DND-41 (cell line): Measurements from ENCODE around the gene DGKB.

Source experiments
- EZH2 ChIP-seq: IDR thresholded peaks from 3 replicates; pipeline ENCODE4 v1.6.1; 2012; ENCODE audit warnings: borderline replicate concordance, low read depth, mild to moderate bottlenecking, moderate library complexity, low read length, inconsistent platforms; ENCODE audit not compliant: severe bottlenecking
- TF ChIP-seq, protein P1 (sequence below): IDR thresholded peaks from 2 replicates; pipeline ENCODE4 v1.5.1; 2012; ENCODE audit warnings: borderline replicate concordance, low read length, moderate library complexity, mild to moderate bottlenecking; ENCODE audit not compliant: poor library complexity, severe bottlenecking; ENCODE audit errors: extremely low read depth

DNA sequence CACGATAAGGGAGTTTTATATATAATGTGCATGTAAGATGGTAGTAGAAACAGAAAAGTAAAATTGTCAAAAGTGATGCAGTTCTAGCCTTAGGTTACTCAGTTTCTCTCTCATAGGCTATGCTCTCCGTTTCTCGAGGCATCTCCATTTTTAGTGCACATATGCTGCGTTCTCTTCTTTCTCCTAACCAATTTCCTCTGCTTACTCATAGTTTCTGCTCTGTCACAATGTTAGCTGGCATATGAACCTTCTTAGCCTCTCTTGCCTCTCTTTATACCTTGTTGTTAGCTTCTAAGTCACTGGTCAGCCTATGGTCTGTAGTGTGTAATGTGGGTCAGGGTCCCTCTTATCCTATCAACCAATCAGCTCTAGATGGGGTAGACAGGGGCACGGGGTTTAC, 632.5 kb downstream of the DGKB start:
- TF ChIP-seq, protein P1, sequence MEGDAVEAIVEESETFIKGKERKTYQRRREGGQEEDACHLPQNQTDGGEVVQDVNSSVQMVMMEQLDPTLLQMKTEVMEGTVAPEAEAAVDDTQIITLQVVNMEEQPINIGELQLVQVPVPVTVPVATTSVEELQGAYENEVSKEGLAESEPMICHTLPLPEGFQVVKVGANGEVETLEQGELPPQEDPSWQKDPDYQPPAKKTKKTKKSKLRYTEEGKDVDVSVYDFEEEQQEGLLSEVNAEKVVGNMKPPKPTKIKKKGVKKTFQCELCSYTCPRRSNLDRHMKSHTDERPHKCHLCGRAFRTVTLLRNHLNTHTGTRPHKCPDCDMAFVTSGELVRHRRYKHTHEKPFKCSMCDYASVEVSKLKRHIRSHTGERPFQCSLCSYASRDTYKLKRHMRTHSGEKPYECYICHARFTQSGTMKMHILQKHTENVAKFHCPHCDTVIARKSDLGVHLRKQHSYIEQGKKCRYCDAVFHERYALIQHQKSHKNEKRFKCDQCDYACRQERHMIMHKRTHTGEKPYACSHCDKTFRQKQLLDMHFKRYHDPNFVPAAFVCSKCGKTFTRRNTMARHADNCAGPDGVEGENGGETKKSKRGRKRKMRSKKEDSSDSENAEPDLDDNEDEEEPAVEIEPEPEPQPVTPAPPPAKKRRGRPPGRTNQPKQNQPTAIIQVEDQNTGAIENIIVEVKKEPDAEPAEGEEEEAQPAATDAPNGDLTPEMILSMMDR = no peak
- TF ChIP-seq EZH2 = no peak
